Suprapubic skin (tissue), 4 donors: ENCODE data around the gene PC. TPM values are rescaled to one million over a fixed set of nuclear protein-coding genes. Genes with fewer than 3 reads are reported as not detected.
"Not testable (repeated sequence)": the region's sequence is repeated elsewhere in the genome, so short reads cannot be mapped to it uniquely, and the experiment has no call there.

Source experiments
- DNase-seq, 2 donors: peaks; one replicate each; pipeline ENCODE4 v3.0.0-alpha.2; 2019; ENCODE audit warnings: low spot score in 2 of 2
- H3K27ac ChIP-seq: fragments of 200-600 bp; sonication (generic); one replicate; pipeline ENCODE4 v1.5.1; 2019
- H3K27me3 ChIP-seq: fragments of 200-600 bp; sonication (generic); one replicate; pipeline ENCODE4 v1.5.1; 2019
- H3K36me3 ChIP-seq: fragments of 200-600 bp; sonication (generic); one replicate; pipeline ENCODE4 v1.5.1; 2019
- H3K4me1 ChIP-seq: fragments of 200-600 bp; sonication (generic); one replicate; pipeline ENCODE4 v1.5.1; 2019
- H3K4me3 ChIP-seq: fragments of 200-600 bp; sonication (generic); one replicate; pipeline ENCODE4 v1.5.1; 2019; ENCODE audit warnings: mild to moderate bottlenecking
- H3K9me3 ChIP-seq: fragments of 200-600 bp; sonication (generic); one replicate; pipeline ENCODE4 v1.5.1; 2019
- EP300 ChIP-seq: sonication (generic); formaldehyde crosslinking; IDR thresholded peaks from one replicate; pipeline ENCODE4 v1.6.1; 2017; ENCODE audit warnings: antibody characterized with exemption
- POLR2A ChIP-seq, 2 donors: fragments of 450-650 bp; IDR thresholded peaks; one replicate each; pipeline ENCODE4 v1.6.1; 2017; ENCODE audit warnings: antibody characterized with exemption in 2 of 2, mild to moderate bottlenecking in 2 of 2, moderate library complexity in 2 of 2
- POLR2AphosphoS5 ChIP-seq, 3 donors: sonication (generic); formaldehyde crosslinking; IDR thresholded peaks; one replicate each; pipeline ENCODE4 v1.6.1; 2017; ENCODE audit warnings: antibody characterized with exemption in 3 of 3
- WGBS: methylation state at CpG from one replicate; pipeline ENCODE4 v1.1.5; 2018; 5-methylcytosine and 5-hydroxymethylcytosine counted together
- total RNA-seq, 4 donors: library from RNA; depleted of rRNA; stranded (reverse); fragments of >200 nt; gene quantifications; one replicate each; pipeline ENCODE4 v1.1.0, GENCODE V29; 2016
- TF ChIP-seq, protein P1 (sequence below), 2 donors: fragments of 200-600 bp in 1 of 2; fragments of 450-650 bp in 1 of 2; sonication (generic) in 1 of 2; IDR thresholded peaks; one replicate each; pipeline ENCODE4 v1.5.1; 2016 to 2019; ENCODE audit warnings: antibody characterized with exemption in 2 of 2, mild to moderate bottlenecking in 1 of 2, moderate library complexity in 1 of 2

PC gene
- total RNA-seq, 4 donors from 2014 or later: 10.8 to 25.4 (median 13.9) TPM

DNA sequence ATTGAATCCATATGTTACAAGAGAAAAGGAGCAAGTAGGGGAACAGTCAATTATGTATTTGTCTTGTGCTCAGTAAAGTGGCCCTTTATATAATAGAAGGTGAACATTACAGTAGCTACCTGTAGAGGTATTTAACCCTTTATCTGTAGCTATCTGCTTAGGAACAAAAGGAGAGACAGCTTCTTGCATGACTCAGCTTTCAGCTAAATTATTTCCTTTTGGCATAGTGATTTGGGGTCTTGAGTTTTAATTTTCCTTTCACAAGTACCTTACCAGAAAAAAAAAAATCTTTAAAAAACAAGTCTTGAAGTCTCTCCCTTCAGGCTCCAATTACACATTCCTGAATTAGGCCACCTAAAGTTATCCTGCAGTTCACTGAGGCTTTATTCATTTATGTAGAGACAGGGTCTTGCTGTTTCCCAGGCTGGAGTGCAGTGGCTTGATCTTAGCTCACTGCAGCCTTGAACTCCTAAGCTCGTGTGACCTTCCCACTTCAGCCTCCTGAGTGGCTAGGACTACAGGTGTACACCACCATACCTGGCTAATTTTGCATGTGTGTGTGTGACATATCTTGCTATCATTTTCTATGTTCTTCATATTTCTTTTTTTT lies 147.5 kb downstream of the PC start:
- Histone ChIP-seq H3K4me3 (no peak overlapping the region), H3K27me3 (no peaks in the 10 kb centered on the region), H3K9me3 (no peaks in the 10 kb centered on the region), H3K4me1 (no peaks in the 10 kb centered on the region), H3K36me3 (peaks cover 11% of the 10 kb centered on the region), H3K27ac (no peak overlapping the region)
- no peak for DNase-seq
- 96% methylated on average over 1 of the region's 1 CpG for WGBS
- TF ChIP-seq POLR2A (IDR thresholded peaks at IDR 0.05) (no peak), EP300 (no peak), POLR2AphosphoS5 (IDR thresholded peaks at IDR 0.05) (no peak)
- TF ChIP-seq, protein P1, sequence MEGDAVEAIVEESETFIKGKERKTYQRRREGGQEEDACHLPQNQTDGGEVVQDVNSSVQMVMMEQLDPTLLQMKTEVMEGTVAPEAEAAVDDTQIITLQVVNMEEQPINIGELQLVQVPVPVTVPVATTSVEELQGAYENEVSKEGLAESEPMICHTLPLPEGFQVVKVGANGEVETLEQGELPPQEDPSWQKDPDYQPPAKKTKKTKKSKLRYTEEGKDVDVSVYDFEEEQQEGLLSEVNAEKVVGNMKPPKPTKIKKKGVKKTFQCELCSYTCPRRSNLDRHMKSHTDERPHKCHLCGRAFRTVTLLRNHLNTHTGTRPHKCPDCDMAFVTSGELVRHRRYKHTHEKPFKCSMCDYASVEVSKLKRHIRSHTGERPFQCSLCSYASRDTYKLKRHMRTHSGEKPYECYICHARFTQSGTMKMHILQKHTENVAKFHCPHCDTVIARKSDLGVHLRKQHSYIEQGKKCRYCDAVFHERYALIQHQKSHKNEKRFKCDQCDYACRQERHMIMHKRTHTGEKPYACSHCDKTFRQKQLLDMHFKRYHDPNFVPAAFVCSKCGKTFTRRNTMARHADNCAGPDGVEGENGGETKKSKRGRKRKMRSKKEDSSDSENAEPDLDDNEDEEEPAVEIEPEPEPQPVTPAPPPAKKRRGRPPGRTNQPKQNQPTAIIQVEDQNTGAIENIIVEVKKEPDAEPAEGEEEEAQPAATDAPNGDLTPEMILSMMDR (IDR thresholded peaks at IDR 0.05): no peak

DNA sequence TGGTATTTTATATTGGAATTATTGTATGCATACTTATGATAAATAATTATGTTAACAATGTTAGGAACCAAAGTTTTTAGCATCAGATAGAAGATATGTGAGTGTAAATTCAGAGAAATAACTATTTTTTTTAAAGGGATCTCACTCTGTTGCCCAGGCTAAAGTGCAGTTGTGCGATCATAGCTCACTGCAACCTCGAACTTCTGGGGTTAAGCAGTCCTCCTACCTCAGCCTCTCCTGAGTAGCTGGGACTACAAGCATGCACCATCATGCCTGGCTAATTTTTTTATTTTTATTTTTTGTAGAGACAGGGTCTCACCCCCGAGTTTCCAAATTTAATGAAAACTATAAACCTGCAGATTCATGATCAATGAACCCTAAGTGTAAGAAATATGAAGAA lies 148.6 kb downstream of the PC start:
- no peaks in the 10 kb centered on the region for H3K9me3 ChIP-seq
- H3K4me3 ChIP-seq: no peak overlapping the region
- H3K4me1 ChIP-seq: no peaks in the 10 kb centered on the region
- no peaks in the 10 kb centered on the region for H3K27me3 ChIP-seq
- no peak for TF ChIP-seq EP300
- no peak for TF ChIP-seq POLR2AphosphoS5 (IDR thresholded peaks at IDR 0.05)
- TF ChIP-seq, protein P1 (IDR thresholded peaks at IDR 0.05): no peak
- no peak for TF ChIP-seq POLR2A (IDR thresholded peaks at IDR 0.05)
- WGBS: 94% methylated on average over 3 of the region's 3 CpGs
- H3K27ac ChIP-seq: no peak overlapping the region
- DNase-seq: no peak
- H3K36me3 ChIP-seq: peaks cover 22% of the 10 kb centered on the region

DNA sequence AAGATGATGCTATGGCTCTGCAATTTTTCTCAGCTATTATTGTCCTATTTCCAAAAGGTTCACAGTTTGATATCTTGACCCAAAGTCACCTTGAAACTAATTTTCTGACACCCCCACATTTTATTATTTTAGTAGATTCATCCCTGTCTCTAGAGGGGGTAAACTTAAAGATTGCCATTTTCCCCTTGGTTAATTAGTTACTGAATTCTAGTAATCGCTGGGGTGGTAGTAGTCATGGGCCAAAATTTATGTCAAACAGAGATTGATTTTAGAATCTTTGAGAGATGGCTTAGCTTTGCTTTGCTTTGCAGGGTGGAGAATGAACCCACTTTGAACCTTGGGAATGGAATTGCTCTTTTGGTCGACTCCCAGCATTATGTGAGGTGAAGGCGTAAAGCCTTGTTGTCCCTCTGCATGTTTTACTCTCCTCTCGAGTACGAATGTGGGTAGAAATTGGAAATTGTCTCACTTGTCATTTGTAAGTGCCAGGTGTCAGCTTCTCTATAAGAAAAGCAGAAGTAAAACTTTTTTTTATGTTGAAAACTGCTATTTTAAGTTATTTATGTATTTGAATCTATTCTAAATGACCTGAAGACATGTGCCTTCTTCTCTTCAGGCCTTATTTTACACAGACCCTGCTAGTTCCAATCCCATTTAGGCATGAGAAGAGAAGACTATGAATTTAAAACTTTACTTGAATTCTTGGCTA lies 157.3 kb downstream of the PC start:
- no peaks in the 10 kb centered on the region for H3K4me1 ChIP-seq
- no peak for TF ChIP-seq EP300
- TF ChIP-seq POLR2AphosphoS5 (IDR thresholded peaks at IDR 0.05): no peak
- no peak for TF ChIP-seq POLR2A (IDR thresholded peaks at IDR 0.05)
- TF ChIP-seq, protein P1 (IDR thresholded peaks at IDR 0.05): no peak
- peaks cover 33% of the 10 kb centered on the region for H3K36me3 ChIP-seq
- H3K9me3 ChIP-seq: no peaks in the 10 kb centered on the region
- 94% methylated on average over 5 of the region's 5 CpGs for WGBS
- no peak overlapping the region for H3K27ac ChIP-seq
- H3K27me3 ChIP-seq: no peaks in the 10 kb centered on the region
- H3K4me3 ChIP-seq: no peak overlapping the region
- no peak for DNase-seq

DNA sequence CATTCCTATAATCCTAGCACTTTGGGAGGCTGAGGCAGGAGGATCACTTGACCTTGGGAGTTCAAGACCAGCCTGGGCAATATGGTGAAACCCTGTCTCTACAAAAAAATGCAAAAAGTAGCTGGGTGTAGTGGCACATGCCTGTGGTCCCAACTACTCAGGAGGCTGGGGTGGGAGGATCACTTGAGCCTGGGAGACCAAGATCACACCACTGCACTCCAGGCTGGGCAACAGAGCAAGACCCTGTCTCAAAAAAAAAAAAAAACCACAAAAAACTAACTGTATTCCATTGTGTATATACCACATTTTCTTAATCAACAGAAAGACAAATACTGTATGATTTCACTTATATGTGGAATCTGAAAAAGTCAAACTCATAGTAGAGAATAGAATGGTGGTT lies 158.4 kb downstream of the PC start:
- not testable (repeated sequence) for H3K4me1 ChIP-seq, DNase-seq, H3K27ac ChIP-seq, H3K4me3 ChIP-seq, H3K9me3 ChIP-seq, H3K27me3 ChIP-seq
- peaks cover 23% of the 10 kb centered on the region for H3K36me3 ChIP-seq

Other genes with a start within 250 kb of the PC start
- gene SPTBN2, start 229.2 kb downstream of the PC start, total RNA-seq: 100 to 1,000 TPM; 337 to 544 (median 450) TPM
- 10 to 100 TPM; 32.2 to 54.4 (median 42.8) TPM for gene RCE1, start 114.9 kb downstream of the PC start, total RNA-seq
- gene LRFN4, start 101.3 kb downstream of the PC start, total RNA-seq: 1 to 10 TPM; 6.0 to 8.5 (median 8.3) TPM
- not detected for gene C11orf86, start 16.9 kb upstream of the PC start, total RNA-seq
- 1 to 10 TPM in 1 of 4 donors, under 1 TPM in 3; 0.38 to 1.1 (median 0.53) TPM for gene SYT12, start 64.8 kb upstream of the PC start, total RNA-seq
- gene RHOD, start 98.5 kb upstream of the PC start, total RNA-seq: 10 to 100 TPM; 25.1 to 95.5 (median 65.9) TPM
- gene KDM2A, start 160.9 kb upstream of the PC start, total RNA-seq: 100 to 1,000 TPM in 1 of 4 donors, 10 to 100 TPM in 3; 76.0 to 142 (median 84.8) TPM